GM19239 (cell line): Measurements from ENCODE around the gene CD2AP.

Experiments
- DNase-seq: peaks from one replicate; pipeline ENCODE4 v3.0.0; 2011; ENCODE audit warnings: low spot score; ENCODE audit not compliant: insufficient read length
- FAIRE-seq: peaks from 2 replicates; lab custom pipeline; 2011; peaks lifted over from hg19 to GRCh38; lab: Jason Lieb, UNC

CD2AP gene

GRCh38 chr6:47665112-47665511, 187.5 kb downstream of the CD2AP start:
- FAIRE-seq: no peak
- DNase-seq: no peak

DNA sequence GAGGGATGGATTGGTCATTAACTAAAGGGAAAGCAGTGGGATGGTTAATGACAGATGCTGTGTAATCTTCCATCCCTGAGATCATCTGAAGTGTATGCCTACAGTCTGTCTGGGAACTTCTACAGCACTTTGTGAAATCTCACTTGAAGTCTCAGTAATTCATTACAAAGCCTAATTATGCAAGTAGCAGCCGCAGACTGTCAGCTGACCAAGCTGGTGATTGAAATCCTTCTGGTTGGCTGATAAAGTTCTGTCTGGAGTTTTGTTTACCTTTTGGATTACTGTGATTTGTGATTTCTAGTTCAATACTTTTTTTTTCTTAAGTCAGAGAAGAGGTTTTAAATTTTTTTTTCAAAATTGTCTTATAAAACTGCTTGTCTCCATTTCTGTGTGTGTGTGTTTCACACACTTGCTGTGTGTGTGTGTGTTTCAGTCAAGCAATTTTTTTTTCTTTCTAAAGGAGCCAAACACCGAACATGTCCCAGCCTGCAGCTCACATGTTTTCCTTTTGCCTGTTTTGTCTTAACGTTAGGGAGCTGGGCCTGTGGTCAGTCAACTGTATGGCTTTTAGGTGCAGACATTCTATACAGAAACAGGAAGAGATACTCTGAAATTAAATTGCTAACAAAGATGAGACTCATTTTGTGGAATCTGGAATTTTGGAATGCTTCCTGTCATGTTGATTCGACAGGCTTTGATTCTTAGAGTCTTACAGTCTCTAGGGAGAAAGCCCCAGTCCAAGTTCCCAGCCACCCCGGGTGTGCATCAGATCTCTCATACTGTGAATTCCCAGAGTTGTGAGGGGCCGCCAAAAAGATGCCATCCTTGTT, 192.3 kb downstream of the CD2AP start:
- FAIRE-seq: no peak
- no peak for DNase-seq

DNA sequence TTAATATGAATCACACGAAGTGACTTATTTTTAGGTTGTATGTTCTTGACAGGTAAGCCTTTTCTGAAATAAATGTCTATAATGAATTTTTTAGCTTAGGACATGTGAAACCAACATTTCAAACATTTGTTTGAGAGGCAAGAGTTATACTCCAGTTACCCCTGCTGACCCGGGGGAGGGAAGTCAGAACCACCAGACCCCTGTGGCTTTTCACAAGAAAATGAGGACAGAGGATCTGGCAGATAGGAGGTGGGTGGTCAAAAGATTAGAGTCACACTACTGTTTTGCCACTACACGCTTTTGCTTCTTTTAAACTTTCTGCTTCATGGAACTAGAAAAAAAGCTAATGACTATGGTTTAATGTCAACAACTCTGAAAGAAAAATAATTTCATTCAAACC, 193.3 kb downstream of the CD2AP start:
- DNase-seq (no peak), FAIRE-seq (no peak)

DNA sequence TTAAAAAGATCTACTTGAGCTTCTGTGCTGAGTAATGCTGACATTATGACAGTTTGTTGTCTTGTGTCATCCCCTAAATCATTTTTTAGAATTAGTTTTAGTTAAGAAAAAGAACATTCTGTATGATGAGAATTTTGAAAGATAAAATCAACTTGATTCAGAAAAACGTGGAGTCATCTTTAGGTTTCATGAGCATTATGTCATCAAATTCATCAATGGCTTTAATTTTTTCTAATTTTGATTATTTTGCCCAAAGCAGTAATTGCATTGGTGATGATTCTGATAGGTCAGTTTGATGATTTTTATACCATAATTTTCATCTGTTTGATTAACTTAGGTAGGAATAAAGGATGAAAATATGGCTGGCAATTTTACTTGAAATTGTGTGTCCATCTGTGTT, 194.2 kb downstream of the CD2AP start:
- DNase-seq (no peak), FAIRE-seq (no peak)

- no peak for FAIRE-seq
- no peak for DNase-seq
These were observed 195.2 kb downstream of the CD2AP start for GRCh38 chr6:47672816-47673215.

DNA sequence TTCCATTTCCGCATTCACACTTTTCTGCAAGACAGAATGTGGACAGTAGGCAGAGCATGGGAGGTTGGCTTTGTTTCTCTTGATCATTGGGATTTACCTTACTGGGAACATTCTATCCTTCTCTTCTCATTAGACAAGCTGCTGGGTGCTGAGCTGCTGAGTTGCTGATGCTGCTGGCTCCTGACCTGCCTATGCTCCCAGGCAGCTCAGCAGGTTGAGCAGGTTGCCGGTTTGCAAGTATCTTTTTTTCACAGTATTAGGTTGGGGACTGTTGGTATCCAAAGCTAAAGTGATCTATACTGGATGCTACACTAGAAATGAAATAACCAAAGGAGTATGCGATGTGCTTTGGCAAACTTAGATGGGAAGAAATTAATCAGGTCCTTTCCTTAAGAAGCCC, 197.1 kb downstream of the CD2AP start:
- FAIRE-seq (no peak), DNase-seq (no peak)
